GM11168 (cell line): ENCODE data around the gene DDX17.

Experiments
- in situ Hi-C: fragments of 300-500 bp; cut with MboI; formaldehyde crosslinking; loops from one replicate; pipeline ENCODE4 v1.12.0; 2022; ENCODE audit warnings: low sequenced_read_pairs; ENCODE audit not compliant: unreplicated experiment

Gene DDX17

GRCh38 chr22:38467904-38468442 is 38.1 kb downstream of the DDX17 start, which contains the start of gene KDELR3:
TSS of gene KDELR3 (plus strand) at chr22:38468096. CDS start at chr22:38468234, 138 bp downstream.
- in situ Hi-C loops, result no loop called here

- in situ Hi-C loops, result no loop called here
Measured at GRCh38 chr22:38467438-38467903, 38.6 kb downstream of the DDX17 start.

GRCh38 chr22:38465673-38466490 is 40.2 kb downstream of the DDX17 start:
- in situ Hi-C loops, result no loop called here

GRCh38 chr22:38464992-38465672 is 41.0 kb downstream of the DDX17 start:
- in situ Hi-C loops, result no loop called here

GRCh38 chr22:38462960-38463784 is 42.9 kb downstream of the DDX17 start:
- in situ Hi-C loops, result no loop called here

- in situ Hi-C loops, result no loop called here
Measured at GRCh38 chr22:38461414-38462081, 44.6 kb downstream of the DDX17 start.

- in situ Hi-C loops, result no loop called here
Measured at GRCh38 chr22:38461057-38461413, 45.1 kb downstream of the DDX17 start.

- in situ Hi-C loops, result no loop called here
Measured at GRCh38 chr22:38460426-38460840, 45.7 kb downstream of the DDX17 start.

- in situ Hi-C loops, result no loop called here
Measured at GRCh38 chr22:38456841-38457699, 49.0 kb downstream of the DDX17 start.

GRCh38 chr22:38456272-38456835 is 49.8 kb downstream of the DDX17 start:
- in situ Hi-C loops, result no loop called here

GRCh38 chr22:38455530-38456271 is 50.4 kb downstream of the DDX17 start:
- in situ Hi-C loops, result no loop called here

GRCh38 chr22:38455076-38455529 is 51.0 kb downstream of the DDX17 start, which contains the start of gene KCNJ4:
TSS of gene KCNJ4 (minus strand) at chr22:38455199. CDS start at chr22:38428132, 27,067 bp downstream.
- in situ Hi-C loops, result no loop called here

GRCh38 chr22:38454353-38455075 is 51.6 kb downstream of the DDX17 start:
- in situ Hi-C loops, result no loop called here

- in situ Hi-C loops, result no loop called here
Measured at GRCh38 chr22:38453996-38454352, 52.1 kb downstream of the DDX17 start.

GRCh38 chr22:38453066-38453672 is 52.9 kb downstream of the DDX17 start:
- in situ Hi-C loops, result no loop called here

GRCh38 chr22:38452373-38453065 is 53.6 kb downstream of the DDX17 start:
- in situ Hi-C loops, result no loop called here
